Trophoblast cell (in vitro differentiated cells and primary cell): ENCODE measurements around the gene STX10.

ENCODE experiments used
- DNase-seq, 2 donors: peaks; one replicate each; pipeline ENCODE4 v3.0.0-alpha.2; 2016
- H2AFZ ChIP-seq: 2 replicates; pipeline ENCODE4 v1.6.1; 2013; ENCODE audit warnings: low read length, moderate library complexity, mild to moderate bottlenecking; ENCODE audit not compliant: insufficient read depth, poor library complexity
- H2AK5ac ChIP-seq: 2 replicates; pipeline ENCODE4 v1.6.1; 2013; ENCODE audit warnings: mild to moderate bottlenecking, low read length
- H2BK120ac ChIP-seq: 2 replicates; pipeline ENCODE4 v1.6.1; 2013; ENCODE audit warnings: low read length, mild to moderate bottlenecking, moderate library complexity; ENCODE audit not compliant: insufficient read depth, poor library complexity
- H2BK12ac ChIP-seq: 2 replicates; pipeline ENCODE4 v1.6.1; 2013; ENCODE audit warnings: mild to moderate bottlenecking, low read length, moderate library complexity
- H2BK5ac ChIP-seq: 2 replicates; pipeline ENCODE4 v1.6.1; 2013; ENCODE audit warnings: low read length, low read depth, moderate library complexity, mild to moderate bottlenecking; ENCODE audit not compliant: poor library complexity
- H3K14ac ChIP-seq: 2 replicates; pipeline ENCODE4 v1.6.1; 2013; ENCODE audit warnings: mild to moderate bottlenecking, low read length
- H3K18ac ChIP-seq: 2 replicates; pipeline ENCODE4 v1.6.1; 2013; ENCODE audit warnings: mild to moderate bottlenecking, low read length
- H3K23ac ChIP-seq: 2 replicates; pipeline ENCODE4 v1.6.1; 2013; ENCODE audit warnings: low read length
- H3K27ac ChIP-seq: 2 replicates; pipeline ENCODE4 v1.5.1; 2013; ENCODE audit warnings: low read depth, mild to moderate bottlenecking, inconsistent platforms, low read length, moderate library complexity
- H3K27me3 ChIP-seq: 2 replicates; pipeline ENCODE4 v1.6.1; 2013; ENCODE audit warnings: inconsistent platforms, mild to moderate bottlenecking, low read length, moderate library complexity; ENCODE audit not compliant: insufficient read depth
- H3K36me3 ChIP-seq, 2 experiments: 1 replicate in 1 of 2; 2 replicates in 1 of 2; pipeline ENCODE4 v1.6.1; 2013; ENCODE audit warnings: low read length in 2 of 2, mild to moderate bottlenecking in 2 of 2, moderate library complexity in 1 of 2; ENCODE audit not compliant: insufficient read depth in 2 of 2, control insufficient read depth in 1 of 2
- H3K4ac ChIP-seq: 2 replicates; pipeline ENCODE4 v1.6.1; 2013; ENCODE audit warnings: low read depth, mild to moderate bottlenecking, low read length, moderate library complexity
- H3K4me1 ChIP-seq, 2 experiments: 1 replicate in 1 of 2; 2 replicates in 1 of 2; pipeline ENCODE4 v1.6.1; 2013; ENCODE audit warnings: low read length in 2 of 2, mild to moderate bottlenecking in 2 of 2, moderate library complexity in 1 of 2; ENCODE audit not compliant: insufficient read depth in 2 of 2, control insufficient read depth in 1 of 2
- H3K4me2 ChIP-seq: 2 replicates; pipeline ENCODE4 v1.6.1; 2013; ENCODE audit warnings: inconsistent platforms, mild to moderate bottlenecking, low read length, moderate library complexity
- H3K4me3 ChIP-seq: 2 replicates; pipeline ENCODE4 v1.5.1; 2013; ENCODE audit warnings: mild to moderate bottlenecking, low read depth, low read length, inconsistent platforms
- H3K79me1 ChIP-seq: one replicate; pipeline ENCODE4 v1.6.1; 2013; ENCODE audit warnings: low read length
- H3K79me2 ChIP-seq: 2 replicates; pipeline ENCODE4 v1.6.1; 2013; ENCODE audit warnings: low read length, mild to moderate bottlenecking; ENCODE audit not compliant: control insufficient read depth, insufficient read depth, poor library complexity
- H3K9ac ChIP-seq: 2 replicates; pipeline ENCODE4 v1.6.1; 2013; ENCODE audit warnings: mild to moderate bottlenecking, low read length
- H3K9me3 ChIP-seq: 2 replicates; pipeline ENCODE4 v1.6.1; 2013; ENCODE audit warnings: low read depth, mild to moderate bottlenecking, control low read depth, inconsistent platforms, low read length; ENCODE audit not compliant: insufficient read depth
- H4K12ac ChIP-seq: 2 replicates; pipeline ENCODE4 v1.6.1; 2013; ENCODE audit warnings: low read depth, mild to moderate bottlenecking, low read length, moderate library complexity
- H4K8ac ChIP-seq: 2 replicates; pipeline ENCODE4 v1.6.1; 2013; ENCODE audit warnings: low read depth, mild to moderate bottlenecking, low read length, moderate library complexity
- H4K91ac ChIP-seq: one replicate; pipeline ENCODE4 v1.6.1; 2013; ENCODE audit warnings: low read depth, mild to moderate bottlenecking, low read length, moderate library complexity
- WGBS: extraction: QIAGEN DNeasy Blood & Tissue Kit; methylation state at CpG from one replicate; pipeline ENCODE4 v1.1.7; 2013; ENCODE audit warnings: missing lambda C conversion rate; ENCODE audit not compliant: insufficient read length, insufficient coverage; ENCODE audit errors: extremely low coverage; 5-methylcytosine and 5-hydroxymethylcytosine counted together

Gene STX10

GRCh38 chr19:13129384-13129783, 20.8 kb downstream of the STX10 start:
- Histone ChIP-seq H3K4me2 (no peak overlapping the region), H2BK5ac (no peak overlapping the region), H2BK120ac (no peak overlapping the region), H3K36me3 (peaks cover 19 to 32% of the 10 kb centered on the region in 2 experiments), H3K23ac (no peak overlapping the region), H3K27ac (no peak overlapping the region), H2AK5ac (no peak overlapping the region), H3K79me2 (peaks cover 4% of the 10 kb centered on the region), H4K8ac (no peak overlapping the region), H3K27me3 (no peaks in the 10 kb centered on the region), H3K18ac (no peak overlapping the region), H3K79me1 (no peaks in the 10 kb centered on the region), H4K91ac (no peak overlapping the region), H3K9me3 (no peaks in the 10 kb centered on the region), H2BK12ac (no peak overlapping the region), H3K14ac (no peak overlapping the region), H4K12ac (no peak overlapping the region), H3K4me1 (no peaks in the 10 kb centered on the region), H3K4me3 (no peak overlapping the region), H3K4ac (peak overlapping the region; percentile 65), H2AFZ (no peak overlapping the region), H3K9ac (no peak overlapping the region)
- no CpG with 5 or more reads among the region's 9 CpGs for WGBS
- no peak for DNase-seq

- H3K79me1 ChIP-seq: no peaks in the 10 kb centered on the region
- H3K18ac ChIP-seq: no peak overlapping the region
- H4K12ac ChIP-seq: no peak overlapping the region
- H3K14ac ChIP-seq: no peak overlapping the region
- no peak overlapping the region for H3K4me3 ChIP-seq
- peak overlapping the region; percentile 17 for H3K4ac ChIP-seq
- no peaks in the 10 kb centered on the region for H3K9me3 ChIP-seq
- H3K27me3 ChIP-seq: no peaks in the 10 kb centered on the region
- H2BK5ac ChIP-seq: no peak overlapping the region
- H2BK120ac ChIP-seq: no peak overlapping the region
- no peak overlapping the region for H4K91ac ChIP-seq
- H3K36me3 ChIP-seq: peaks cover 20 to 29% of the 10 kb centered on the region in 2 experiments
- H3K9ac ChIP-seq: peak overlapping the region; percentile 4
- no peak overlapping the region for H3K4me2 ChIP-seq
- no peak overlapping the region for H2AK5ac ChIP-seq
- H3K79me2 ChIP-seq: peaks cover 4% of the 10 kb centered on the region
- no peak for DNase-seq
- no peaks in the 10 kb centered on the region for H3K4me1 ChIP-seq
- no peak overlapping the region for H2BK12ac ChIP-seq
- H4K8ac ChIP-seq: no peak overlapping the region
- WGBS: no CpG with 5 or more reads among the region's 1 CpG
- H2AFZ ChIP-seq: no peak overlapping the region
- H3K23ac ChIP-seq: no peak overlapping the region
- no peak overlapping the region for H3K27ac ChIP-seq
Observed at GRCh38 chr19:13128583-13128982, 21.6 kb downstream of the STX10 start.

GRCh38 chr19:13127811-13128575, 22.2 kb downstream of the STX10 start:
- H2BK120ac ChIP-seq: no peak overlapping the region
- H3K4me1 ChIP-seq: no peaks in the 10 kb centered on the region
- no peaks in the 10 kb centered on the region for H3K79me1 ChIP-seq
- H4K8ac ChIP-seq: no peak overlapping the region
- no peak overlapping the region for H2AFZ ChIP-seq
- H3K79me2 ChIP-seq: peaks cover 4% of the 10 kb centered on the region
- no peak for DNase-seq
- no peak overlapping the region for H3K14ac ChIP-seq
- H2BK5ac ChIP-seq: no peak overlapping the region
- no peak overlapping the region for H3K4me3 ChIP-seq
- no peak overlapping the region for H3K18ac ChIP-seq
- WGBS: no CpG with 5 or more reads among the region's 6 CpGs
- no peak overlapping the region for H2AK5ac ChIP-seq
- no peaks in the 10 kb centered on the region for H3K9me3 ChIP-seq
- H3K4me2 ChIP-seq: no peak overlapping the region
- no peaks in the 10 kb centered on the region for H3K27me3 ChIP-seq
- H4K91ac ChIP-seq: no peak overlapping the region
- H3K23ac ChIP-seq: no peak overlapping the region
- H3K36me3 ChIP-seq: peaks cover 23 to 29% of the 10 kb centered on the region in 2 experiments
- no peak overlapping the region for H2BK12ac ChIP-seq
- no peak overlapping the region for H4K12ac ChIP-seq
- no peak overlapping the region for H3K27ac ChIP-seq
- H3K9ac ChIP-seq: no peak overlapping the region
- H3K4ac ChIP-seq: peak overlapping the region; percentile 73

- Histone ChIP-seq H3K9me3 (no peaks in the 10 kb centered on the region), H4K8ac (no peak overlapping the region)
Observed at GRCh38 chr19:13127051-13127450, 23.1 kb downstream of the STX10 start.

More at GRCh38 chr19:13127051-13127450, 23.1 kb downstream of the STX10 start:
- no peak overlapping the region for H4K12ac ChIP-seq
- no peaks in the 10 kb centered on the region for H3K79me1 ChIP-seq
- peak overlapping the region; percentile 34 for H3K4ac ChIP-seq
- H3K4me3 ChIP-seq: no peak overlapping the region
- H3K18ac ChIP-seq: no peak overlapping the region
- no peak for DNase-seq
- no peak overlapping the region for H2AK5ac ChIP-seq
- no CpG with 5 or more reads among the region's 9 CpGs for WGBS
- no peaks in the 10 kb centered on the region for H3K4me1 ChIP-seq
- H2BK5ac ChIP-seq: no peak overlapping the region
- H3K9ac ChIP-seq: no peak overlapping the region
- H3K27me3 ChIP-seq: no peaks in the 10 kb centered on the region
- H2BK120ac ChIP-seq: no peak overlapping the region
- H2BK12ac ChIP-seq: no peak overlapping the region
- H4K91ac ChIP-seq: no peak overlapping the region
- H2AFZ ChIP-seq: no peak overlapping the region
- peaks cover 13% of the 10 kb centered on the region for H3K79me2 ChIP-seq
- H3K23ac ChIP-seq: no peak overlapping the region
- no peak overlapping the region for H3K4me2 ChIP-seq
- no peak overlapping the region for H3K14ac ChIP-seq
- no peak overlapping the region for H3K27ac ChIP-seq
- H3K36me3 ChIP-seq: peaks cover 27 to 29% of the 10 kb centered on the region in 2 experiments
